SHP77 treated with DMSO at 0.1 percent for 48 hours (cell line): ENCODE data around the gene LMAN2.
"Not testable (repeated sequence)": the region's sequence is repeated elsewhere in the genome, so short reads cannot be mapped to it uniquely, and the experiment has no call there.

Source experiments
- DNase-seq: peaks from one replicate; lab custom pipeline; 2025; lab: John Stamatoyannopoulos, UW

The LMAN2 gene

GRCh38 chr5:177364159-177364962 is 12.9 kb upstream of the LMAN2 start:
- DNase-seq: no peak

DNA sequence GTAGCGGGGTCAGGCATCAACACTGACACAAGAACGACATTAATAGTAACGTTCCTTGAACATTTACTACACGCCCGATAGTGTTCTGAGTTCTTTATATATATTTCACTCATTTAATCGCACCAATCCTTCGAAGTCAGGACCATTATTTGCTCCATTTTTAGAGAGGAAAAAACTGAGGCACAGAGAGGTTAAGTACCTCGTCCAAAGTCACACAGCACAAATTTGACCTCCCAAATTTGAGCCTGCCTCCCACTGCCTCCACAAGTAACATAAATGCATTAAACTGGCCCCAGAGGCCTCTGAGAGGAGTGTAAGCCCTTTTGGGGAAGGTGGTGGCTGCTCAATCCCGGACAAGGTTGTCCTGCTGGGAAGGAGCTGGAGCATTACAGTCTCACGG is 12.1 kb upstream of the LMAN2 start:
- no peak for DNase-seq

GRCh38 chr5:177362610-177363507 is 11.4 kb upstream of the LMAN2 start:
- no peak for DNase-seq

DNA sequence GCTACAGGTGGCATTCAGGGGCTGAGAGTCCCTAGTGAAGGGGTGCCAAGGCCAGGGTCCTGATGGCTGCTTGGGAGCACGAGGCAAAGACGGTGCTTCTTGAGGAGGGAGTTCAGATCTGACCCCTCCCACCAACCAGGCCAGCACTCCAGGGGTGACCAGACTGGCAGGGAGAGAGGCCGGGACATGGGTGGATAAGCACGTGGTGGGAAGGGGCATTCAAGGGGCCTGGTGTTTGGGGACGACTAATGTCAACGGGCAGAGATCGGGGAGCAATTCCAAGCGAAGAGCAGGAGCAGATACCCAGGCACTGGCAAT is 10.8 kb upstream of the LMAN2 start:
- DNase-seq: no peak

DNA sequence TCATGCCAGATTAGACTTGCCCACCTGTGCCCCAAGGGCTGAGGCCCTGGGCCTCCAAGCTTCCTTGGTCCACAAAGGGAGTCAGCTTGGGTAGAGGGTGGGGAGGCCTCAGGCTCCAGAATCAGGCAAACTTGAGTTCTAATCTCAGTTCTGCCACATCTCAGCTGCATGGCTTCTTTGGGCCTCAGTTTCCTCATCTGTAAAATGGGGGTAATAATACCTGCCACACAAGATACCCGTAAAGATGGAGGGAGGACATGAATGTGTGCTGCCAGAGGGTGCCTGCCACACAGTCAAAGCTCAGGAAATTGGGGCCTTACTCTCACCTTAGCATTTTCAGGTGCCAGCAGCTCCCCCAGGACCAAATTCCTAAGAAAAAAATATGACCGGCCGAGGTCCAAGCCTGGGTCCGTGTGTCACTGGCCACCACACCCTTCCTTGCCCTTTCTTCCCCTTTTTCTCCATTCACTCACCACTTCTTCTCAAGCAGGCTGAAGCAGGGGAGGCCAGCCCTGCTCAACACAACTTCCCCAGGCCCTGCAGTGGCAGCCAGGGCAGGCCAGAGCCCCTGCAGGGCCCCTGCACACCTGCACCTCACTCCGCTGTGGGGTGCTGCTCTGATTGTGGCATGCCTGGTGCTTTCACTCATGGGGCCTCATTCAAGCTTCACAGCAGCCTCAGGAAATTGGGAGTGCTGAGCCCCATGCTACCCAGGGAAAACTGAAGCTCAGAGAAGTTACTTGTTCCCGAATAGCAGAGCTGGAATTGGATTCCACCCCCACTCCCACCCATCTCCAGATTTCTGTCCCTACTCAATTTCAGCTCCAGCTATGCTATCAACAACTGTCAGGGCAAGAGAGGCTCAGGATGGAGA is 10.2 kb upstream of the LMAN2 start:
- no peak for DNase-seq

- DNase-seq: not testable (repeated sequence)
These were observed 9.3 kb upstream of the LMAN2 start for GRCh38 chr5:177360740-177361139.

- no peak for DNase-seq
These were observed 8.4 kb upstream of the LMAN2 start for GRCh38 chr5:177359860-177360259.

GRCh38 chr5:177359451-177359851 is 8.0 kb upstream of the LMAN2 start:
- DNase-seq: no peak

DNA sequence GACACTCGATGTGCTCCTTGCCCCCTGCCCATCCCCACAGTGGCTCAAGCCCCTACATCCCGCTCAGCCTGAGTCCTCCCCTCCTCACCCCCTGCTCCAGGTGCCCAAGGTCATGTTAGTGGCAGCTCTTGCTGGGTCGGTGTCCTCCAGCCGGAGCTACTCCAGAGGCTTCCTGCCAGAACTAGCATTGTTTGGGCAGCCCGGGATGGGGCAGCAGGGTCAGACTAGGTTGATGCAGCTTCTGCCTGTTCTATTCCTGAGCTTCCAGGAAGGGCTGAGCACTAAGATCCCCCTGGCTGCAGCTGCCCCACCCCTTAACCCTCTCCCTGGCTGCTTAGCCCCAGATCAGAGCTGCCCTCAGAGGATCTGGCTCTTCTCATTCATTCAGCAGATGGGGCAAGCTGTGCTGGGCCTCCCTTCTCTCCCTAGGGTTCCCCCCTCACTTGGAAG is 6.9 kb upstream of the LMAN2 start:
- no peak for DNase-seq

DNA sequence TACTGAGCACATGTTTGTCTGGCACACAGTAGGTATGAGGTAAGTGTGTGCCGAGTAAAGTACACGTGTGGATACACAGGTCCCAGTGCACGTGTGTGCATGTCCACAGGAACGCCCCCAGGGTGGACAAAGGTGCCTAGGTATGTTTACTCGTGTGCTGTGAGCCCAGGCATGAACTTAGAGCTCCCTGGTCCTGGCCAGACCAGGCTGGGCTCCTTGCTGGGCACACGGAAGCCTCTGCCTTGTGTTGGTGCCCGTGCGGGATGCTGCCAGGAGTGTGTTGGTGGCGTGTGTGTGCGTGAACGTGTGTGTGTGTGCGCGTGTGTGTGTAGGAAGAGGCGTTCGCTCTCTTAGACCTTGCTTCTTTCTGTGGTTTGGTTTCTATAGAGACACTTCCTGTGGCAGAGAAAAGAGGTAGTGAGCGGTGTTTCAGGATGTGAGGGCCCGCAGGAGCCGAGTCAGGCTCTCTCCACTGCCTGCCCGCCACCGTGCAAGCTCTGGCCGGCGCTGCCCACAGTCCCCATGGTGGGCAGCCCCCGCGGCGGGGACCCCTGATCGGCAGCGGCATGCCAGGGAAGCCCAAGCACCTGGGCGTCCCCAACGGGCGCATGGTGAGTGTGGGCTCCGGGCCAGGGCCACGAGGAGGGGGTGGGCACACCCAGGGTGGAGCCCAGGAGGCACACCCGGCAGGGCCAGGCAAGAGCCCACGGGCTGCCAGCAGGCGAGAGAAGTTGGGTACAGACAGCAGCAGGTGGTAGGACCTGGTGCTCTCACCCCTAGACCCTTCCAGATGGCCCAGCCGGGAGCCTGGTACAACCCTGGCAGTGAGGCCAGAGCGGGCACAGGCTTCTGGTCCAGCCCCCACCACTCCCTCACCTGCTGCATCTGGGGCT is 6.2 kb upstream of the LMAN2 start, which contains the start of gene RGS14:
TSS of gene RGS14 (plus strand) at position 466 of the 893 bp plus-strand sequence. CDS start at position 567, 101 bp downstream.
- no peak for DNase-seq

DNA sequence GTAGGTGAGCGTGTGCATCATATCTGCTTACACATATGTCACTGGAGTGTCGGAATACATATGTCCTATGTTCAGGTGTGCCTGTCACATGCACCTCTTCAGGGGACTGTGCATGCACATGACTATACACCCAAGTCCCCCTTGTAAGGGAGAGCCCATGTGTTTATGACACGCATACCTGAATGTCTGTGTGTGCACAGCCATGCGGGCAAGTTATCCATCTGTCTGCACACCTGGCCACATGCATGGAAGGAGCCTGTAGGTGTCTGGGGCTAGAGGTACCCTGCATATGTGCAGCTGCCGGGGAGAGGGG is 5.6 kb upstream of the LMAN2 start:
- DNase-seq: no peak

GRCh38 chr5:177356746-177357145 is 5.3 kb upstream of the LMAN2 start:
- no peak for DNase-seq

DNA sequence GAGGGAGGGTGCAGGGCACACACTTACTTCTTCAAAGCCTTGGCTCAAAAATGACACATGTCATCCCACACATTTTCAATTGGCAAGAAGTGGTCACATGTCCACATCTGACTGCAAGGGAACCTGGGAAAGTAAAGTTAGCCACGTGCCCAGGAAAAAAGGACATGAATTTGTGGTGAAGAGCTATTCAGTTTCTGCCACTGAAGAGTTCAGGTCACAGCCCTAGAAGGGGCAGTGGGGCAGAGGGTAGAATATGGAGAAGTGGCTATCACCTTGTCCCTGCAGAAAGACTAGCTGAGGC is 4.3 kb upstream of the LMAN2 start:
- DNase-seq: no peak

DNA sequence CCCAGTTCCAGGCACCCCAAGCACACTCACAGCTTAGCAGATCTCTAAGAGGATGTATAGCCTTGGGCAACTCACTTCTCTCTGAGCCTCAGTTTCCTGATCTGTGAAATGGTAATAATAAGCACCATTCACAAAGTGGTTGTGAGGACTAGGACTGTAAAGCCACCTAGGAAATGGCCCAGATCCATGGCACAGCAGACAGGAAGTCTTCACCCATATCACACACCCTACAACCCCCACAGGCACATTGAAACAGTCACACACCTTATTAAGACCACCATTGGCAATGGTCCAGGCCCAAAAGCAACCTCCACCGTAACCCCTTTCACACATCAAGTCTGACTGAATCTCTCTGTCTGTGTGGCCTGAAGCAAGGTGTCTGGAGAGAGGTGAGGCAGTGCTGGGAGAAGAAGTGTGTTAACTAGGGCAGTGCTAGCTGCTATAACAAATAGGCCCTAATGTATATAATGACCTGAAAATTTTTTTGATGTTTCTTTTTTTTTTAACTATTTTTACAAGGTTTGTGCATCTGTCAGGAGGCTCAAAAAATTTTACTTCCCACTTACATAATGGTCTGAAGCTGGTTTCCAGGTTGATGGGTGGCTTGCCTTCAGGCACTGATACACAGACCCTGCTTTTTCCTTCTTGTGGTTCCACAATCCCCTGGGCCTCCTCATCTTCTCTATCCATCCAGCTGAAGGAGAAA is 3.8 kb upstream of the LMAN2 start:
- DNase-seq: no peak

DNA sequence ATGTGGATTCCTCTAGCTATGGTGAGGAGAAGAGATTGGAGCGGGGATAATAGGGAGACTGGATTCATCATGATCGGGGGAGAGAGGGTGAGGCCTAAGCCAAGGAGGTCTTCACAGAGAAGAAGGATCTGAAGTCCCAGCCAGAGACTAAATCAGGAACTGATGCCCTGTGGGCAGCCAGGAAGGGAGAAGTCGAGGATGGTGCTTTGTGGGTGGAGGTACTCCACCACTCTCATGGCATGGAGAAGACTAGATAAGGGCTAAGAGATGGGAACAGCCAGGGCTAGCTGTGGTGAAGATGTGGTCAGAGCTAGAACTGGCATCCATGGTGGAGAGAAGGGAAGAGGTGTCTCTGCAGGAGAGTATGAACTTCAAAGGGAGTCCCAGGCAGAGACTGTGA is 3.2 kb upstream of the LMAN2 start:
- DNase-seq: no peak

DNA sequence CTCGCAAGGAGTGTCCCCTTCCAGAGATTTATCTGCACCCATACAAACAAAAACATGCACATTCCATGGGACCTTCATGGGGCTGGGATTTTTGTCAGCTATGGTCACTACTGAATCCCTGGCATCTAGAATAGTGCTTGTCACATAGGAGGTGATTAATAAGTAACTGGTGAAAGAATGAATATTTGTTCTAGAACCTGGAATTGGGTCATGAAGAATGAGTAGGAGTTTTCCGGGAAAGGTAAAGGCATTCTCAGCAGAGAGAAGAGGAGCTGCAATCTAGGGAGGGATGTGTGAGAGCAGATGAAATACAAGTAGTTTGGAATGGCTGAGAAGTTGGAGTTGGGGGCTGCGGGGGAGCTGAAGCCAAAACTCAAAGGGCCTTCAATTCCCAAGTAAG is 2.8 kb upstream of the LMAN2 start:
- no peak for DNase-seq

DNA sequence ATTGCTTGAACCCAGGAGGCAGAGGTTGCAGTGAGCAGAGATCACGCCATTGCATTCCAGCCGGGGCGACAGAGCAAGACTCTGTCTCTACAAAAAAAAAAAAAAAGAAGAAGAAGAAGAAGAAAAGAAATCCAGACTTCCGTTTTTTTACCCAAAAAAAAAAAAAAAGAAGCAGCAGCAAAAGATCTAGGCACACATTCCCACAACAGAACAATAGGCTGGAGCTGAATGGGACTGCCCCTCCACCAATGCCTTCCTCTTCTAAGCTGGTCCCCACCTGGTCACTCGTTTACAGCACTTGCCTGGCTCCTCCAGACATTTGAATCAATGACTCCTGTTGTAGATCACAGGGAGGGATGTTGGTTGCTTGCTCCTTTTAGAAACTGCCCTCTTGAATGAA is 1.6 kb upstream of the LMAN2 start:
- no peak for DNase-seq

DNA sequence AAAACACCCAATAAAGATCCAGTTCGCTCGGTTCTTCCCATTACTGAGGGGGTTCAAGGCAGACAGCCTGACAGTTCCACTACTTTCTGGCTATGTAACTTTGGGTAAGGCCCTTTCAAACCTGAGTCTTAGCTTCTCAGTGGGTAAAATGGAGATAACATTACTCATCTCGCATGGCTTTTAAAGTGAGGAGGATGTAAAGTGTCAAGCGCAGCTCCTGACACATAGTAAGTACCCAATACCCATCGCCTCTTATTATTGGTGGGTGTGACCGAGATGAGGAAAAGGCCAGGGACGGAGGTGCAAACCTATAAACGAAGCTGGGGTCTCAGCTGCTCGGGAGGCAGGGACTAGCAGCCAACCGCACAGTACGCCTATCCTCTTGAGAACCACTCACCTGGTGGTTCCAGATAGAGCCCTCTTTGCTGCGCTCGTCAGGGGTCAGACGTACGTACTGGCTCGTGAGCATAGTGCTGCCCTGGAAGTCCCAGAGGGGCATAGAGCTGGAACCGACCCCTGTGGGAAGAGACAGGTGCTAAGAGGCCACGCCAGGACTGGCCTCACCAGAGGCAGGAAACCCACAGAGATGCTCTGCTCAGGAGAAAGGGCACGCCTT is 584 bp downstream of the LMAN2 start:
- DNase-seq: no peak

GRCh38 chr5:177349762-177350161 is 1.7 kb downstream of the LMAN2 start:
- no peak for DNase-seq

GRCh38 chr5:177349362-177349647 is 2.2 kb downstream of the LMAN2 start:
- DNase-seq: no peak

DNA sequence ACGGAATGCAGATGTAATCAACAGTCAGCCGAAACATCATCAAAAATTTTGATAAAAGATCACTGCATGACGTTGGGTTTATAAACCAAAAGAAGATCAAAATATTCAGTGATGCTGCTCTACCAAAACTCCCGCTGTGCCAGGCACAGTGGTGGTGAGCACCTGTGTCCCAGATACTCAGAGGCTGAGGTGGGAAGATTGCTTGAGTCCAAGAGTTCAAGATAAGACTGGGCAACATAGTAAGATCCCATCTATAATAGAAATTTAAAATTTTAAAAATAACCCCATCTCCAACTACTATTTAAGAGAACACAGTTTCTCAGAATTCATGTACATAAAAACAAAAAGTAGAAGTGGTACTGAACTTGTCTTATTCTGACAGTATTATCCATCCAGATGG is 3.8 kb downstream of the LMAN2 start:
- DNase-seq: no peak
